NT2/D1 (cell line): ENCODE measurements around the gene DDB1.

Experiments
- DNase-seq: peaks from one replicate; pipeline ENCODE4 v3.0.0-alpha.2; 2011; ENCODE audit warnings: low read depth, low spot score
- H3K27me3 ChIP-seq: 2 replicates; pipeline ENCODE4 v1.6.0; 2011; ENCODE audit warnings: mild to moderate bottlenecking; ENCODE audit not compliant: insufficient read length, insufficient read depth
- H3K36me3 ChIP-seq: 2 replicates; pipeline ENCODE4 v1.6.1; 2011; ENCODE audit warnings: mild to moderate bottlenecking, low read length, mixed read lengths; ENCODE audit not compliant: insufficient read depth, insufficient read length
- H3K4me1 ChIP-seq: 2 replicates; pipeline ENCODE4 v1.5.1; 2011; ENCODE audit not compliant: insufficient read depth, insufficient read length
- H3K4me3 ChIP-seq: 2 replicates; pipeline ENCODE4 v1.5.1; 2011; ENCODE audit warnings: low read depth; ENCODE audit not compliant: insufficient read length
- H3K9ac ChIP-seq: 2 replicates; pipeline ENCODE4 v1.6.0; 2011; ENCODE audit warnings: low read depth; ENCODE audit not compliant: insufficient read length
- H3K9me3 ChIP-seq: 2 replicates; pipeline ENCODE4 v1.5.1; 2011; ENCODE audit warnings: mild to moderate bottlenecking, low read length; ENCODE audit not compliant: insufficient read depth
- SUZ12 ChIP-seq: IDR thresholded peaks from 2 replicates; pipeline ENCODE4 v1.6.1; 2011; ENCODE audit not compliant: insufficient read length, insufficient read depth; ENCODE audit errors: extremely low read depth
- YY1 ChIP-seq: IDR thresholded peaks from 2 replicates; pipeline ENCODE4 v1.6.1; 2011; ENCODE audit not compliant: insufficient read length, insufficient read depth
- ZNF274 ChIP-seq: IDR thresholded peaks from 2 replicates; pipeline ENCODE4 v1.6.1; 2011; ENCODE audit warnings: mild to moderate bottlenecking, low read depth, low read length

Gene DDB1

DNA sequence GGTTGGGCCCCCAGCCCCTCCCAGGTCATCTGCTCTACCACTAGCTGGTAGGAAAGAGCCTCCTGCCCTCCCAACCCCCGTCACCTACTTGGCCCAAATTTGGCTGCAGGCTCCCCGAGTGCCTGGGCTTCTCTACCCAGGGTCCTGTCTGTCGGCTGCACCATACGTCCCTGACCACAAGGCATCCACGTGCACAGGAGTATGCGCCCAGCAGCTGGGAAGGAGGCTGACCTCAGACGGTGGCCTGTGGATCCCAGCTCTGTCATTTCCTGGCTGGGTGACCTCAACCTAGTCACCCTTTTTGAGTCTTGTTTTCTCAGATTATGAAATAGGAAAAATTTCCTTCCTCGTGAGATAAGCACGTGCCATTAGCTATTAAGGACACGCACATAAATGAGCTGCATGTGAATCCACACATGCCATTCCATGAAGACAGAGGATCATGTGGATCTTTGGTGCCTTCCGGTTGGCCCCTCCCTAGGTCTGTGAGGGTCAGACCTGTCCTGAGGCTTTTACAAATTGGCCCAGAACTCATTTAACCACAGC is 15.1 kb upstream of the DDB1 start:
- peaks cover 16% of the 10 kb centered on the region for H3K4me1 ChIP-seq
- no peak for TF ChIP-seq YY1
- TF ChIP-seq ZNF274 = no peak
- no peak for TF ChIP-seq SUZ12
- H3K9ac ChIP-seq = no peak overlapping the region
- H3K9me3 ChIP-seq = no peaks in the 10 kb centered on the region
- no peak for DNase-seq
- no peaks in the 10 kb centered on the region for H3K27me3 ChIP-seq
- H3K4me3 ChIP-seq = no peak overlapping the region
- peaks cover 74% of the 10 kb centered on the region for H3K36me3 ChIP-seq

DNA sequence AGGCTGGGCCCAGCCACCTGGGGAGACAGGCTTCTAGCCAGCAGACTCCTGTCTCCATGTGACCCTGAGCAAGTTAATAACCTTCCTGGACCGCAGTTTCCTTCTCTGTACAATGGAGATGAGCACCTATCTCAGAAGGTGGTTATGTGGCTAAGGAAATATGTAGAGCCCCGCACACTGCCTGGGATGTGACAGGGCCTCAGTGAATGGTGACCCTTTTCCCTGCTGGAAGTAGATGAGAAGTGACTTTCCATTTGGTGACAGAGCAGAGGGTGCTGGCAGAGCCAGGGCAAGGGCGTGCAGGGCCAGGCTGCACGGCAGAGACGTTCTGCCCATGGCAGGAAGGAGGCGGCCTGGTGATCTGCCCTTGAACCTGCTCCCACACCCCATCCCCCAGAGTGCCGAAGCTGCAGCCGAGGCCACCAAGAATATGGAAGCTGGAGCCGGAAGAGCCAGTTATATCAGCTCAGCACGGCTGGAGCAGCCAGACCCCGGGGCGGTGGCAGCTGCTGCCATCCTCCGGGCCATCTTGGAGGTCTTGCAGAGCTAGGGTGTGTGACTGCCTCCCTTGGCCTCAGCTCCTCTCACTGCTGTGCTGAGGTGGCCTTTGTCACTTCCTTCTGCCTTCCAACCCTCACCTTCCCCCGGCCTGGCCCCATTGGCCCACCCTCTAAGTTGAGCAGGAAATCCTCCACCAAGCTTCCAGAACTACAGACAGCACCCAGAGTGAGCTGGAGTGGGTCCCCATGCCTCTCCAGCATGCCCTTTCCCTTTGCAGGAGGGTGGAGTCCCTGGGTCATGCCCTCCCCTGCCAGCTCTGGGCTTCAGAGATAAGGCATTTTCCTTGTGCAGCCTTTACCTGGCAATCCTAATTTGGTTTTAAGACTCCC is 13.3 kb upstream of the DDB1 start:
- Histone ChIP-seq H3K4me3 (no peak overlapping the region), H3K9me3 (no peaks in the 10 kb centered on the region), H3K4me1 (peaks cover 16% of the 10 kb centered on the region), H3K27me3 (no peaks in the 10 kb centered on the region), H3K9ac (peak overlapping the region; percentile 53), H3K36me3 (peaks cover 71% of the 10 kb centered on the region)
- DNase-seq = no peak
- TF ChIP-seq SUZ12 = no peak
- no peak for TF ChIP-seq YY1
- no peak for TF ChIP-seq ZNF274

DNA sequence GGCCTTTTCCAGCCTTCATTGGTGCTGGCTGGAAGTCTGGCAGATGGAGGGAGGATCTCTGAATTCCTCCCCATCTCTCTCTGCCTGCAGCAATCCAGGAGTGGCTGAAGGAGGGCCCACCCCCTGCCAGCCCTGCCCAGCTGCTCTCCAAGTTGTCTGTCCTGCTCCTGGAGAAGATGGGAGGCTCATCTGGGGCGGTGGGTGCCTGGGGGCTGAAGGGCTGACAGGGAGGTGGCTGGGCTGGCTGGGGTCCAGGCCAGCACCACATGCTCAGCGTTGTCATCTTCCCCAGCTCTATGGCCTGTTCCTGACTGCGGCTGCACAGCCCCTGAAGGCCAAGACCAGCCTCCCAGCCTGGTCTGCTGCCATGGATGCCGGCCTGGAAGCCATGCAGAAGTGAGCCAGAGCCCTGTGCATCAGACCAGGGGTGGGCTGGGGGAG is 12.3 kb upstream of the DDB1 start:
- TF ChIP-seq YY1 = no peak
- TF ChIP-seq SUZ12 = no peak
- no peak for TF ChIP-seq ZNF274
- DNase-seq = no peak
- Histone ChIP-seq H3K9me3 (no peaks in the 10 kb centered on the region), H3K4me3 (no peak overlapping the region), H3K36me3 (peaks cover 64% of the 10 kb centered on the region), H3K9ac (peak overlapping the region; percentile 53), H3K27me3 (no peaks in the 10 kb centered on the region), H3K4me1 (peaks cover 15% of the 10 kb centered on the region)

DNA sequence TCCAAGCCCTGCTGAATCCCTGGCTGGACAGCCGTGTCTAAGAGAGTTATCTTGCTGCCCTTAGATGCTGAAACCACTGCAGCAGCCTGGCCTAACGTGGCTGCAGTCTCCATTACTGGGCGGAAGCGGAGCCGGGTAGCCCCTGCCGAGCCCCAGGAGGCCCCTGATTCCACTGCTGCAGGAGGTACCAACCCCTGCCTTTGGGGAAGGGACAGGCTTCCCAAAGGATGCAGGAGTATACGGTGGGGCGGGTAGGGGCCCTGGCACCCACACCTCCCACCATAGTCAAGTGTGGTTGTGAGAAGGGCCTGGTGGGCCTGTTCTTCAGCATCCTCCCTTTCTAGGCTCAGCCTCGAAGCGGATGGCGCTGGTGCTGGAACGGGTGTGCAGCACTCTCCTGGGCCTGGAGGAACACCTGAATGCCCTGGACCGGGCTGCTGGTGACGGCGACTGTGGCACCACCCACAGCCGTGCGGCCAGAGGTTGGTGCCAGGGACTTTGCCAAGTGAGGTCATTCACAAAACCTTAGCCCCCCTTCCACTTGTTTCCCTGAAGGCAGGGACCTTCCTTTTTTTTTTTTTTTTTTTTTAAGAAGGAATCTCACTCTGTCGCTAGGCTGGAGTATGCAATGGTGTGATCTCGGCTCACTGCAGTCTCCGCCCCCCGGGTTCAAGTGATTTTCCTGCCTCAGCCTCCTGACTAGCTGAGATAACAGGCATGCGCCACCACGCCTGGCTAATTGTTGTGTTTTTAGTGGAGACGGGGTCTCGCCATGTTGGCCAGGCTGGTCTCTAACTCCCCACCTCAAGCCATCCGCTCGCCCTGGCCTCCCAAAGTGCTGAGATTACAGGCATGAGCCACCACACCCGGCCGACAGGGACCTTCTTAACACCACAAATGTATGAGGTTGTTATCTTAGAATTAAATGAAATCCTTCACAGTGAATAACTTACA is 11.2 kb upstream of the DDB1 start:
- TF ChIP-seq ZNF274 (no peak), SUZ12 (no peak), YY1 (no peak)
- Histone ChIP-seq H3K27me3 (no peaks in the 10 kb centered on the region), H3K9me3 (no peaks in the 10 kb centered on the region), H3K9ac (no peak overlapping the region), H3K4me1 (peaks cover 15% of the 10 kb centered on the region), H3K36me3 (peaks cover 59% of the 10 kb centered on the region), H3K4me3 (no peak overlapping the region)
- no peak for DNase-seq

DNA sequence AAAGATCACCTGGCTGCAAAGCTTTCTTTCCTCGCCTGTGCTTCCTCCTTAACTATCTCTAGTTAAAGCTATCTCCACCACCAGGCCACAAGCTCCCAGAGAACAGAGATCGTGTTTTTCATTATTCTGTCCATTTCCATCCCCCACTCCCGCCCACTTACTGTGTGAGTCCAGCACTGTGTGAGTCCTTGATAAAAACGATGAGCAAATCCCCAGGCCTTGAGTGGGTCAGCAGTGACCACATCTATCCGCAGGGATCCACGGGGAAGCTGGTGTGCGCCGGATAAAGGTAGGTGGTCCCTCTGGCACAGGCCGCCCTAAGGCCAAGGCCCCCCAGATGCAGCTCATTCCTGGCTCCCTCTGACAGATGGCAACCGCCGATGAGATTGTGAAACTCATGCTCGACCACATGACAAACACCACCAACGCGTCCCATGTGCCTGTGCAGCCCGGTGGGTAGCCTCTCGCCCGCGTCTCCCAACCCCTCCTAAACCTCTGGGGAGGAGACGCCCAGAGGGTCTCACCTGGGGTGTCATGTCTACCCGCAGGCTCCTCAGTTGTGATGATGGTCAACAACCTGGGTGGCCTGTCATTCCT is 9.4 kb upstream of the DDB1 start:
- no peak overlapping the region for H3K9ac ChIP-seq
- no peak for DNase-seq
- H3K27me3 ChIP-seq = no peaks in the 10 kb centered on the region
- no peak for TF ChIP-seq YY1
- TF ChIP-seq SUZ12 = no peak
- no peak for TF ChIP-seq ZNF274
- peaks cover 51% of the 10 kb centered on the region for H3K36me3 ChIP-seq
- peaks cover 11% of the 10 kb centered on the region for H3K4me1 ChIP-seq
- H3K9me3 ChIP-seq = no peaks in the 10 kb centered on the region
- H3K4me3 ChIP-seq = no peak overlapping the region

DNA sequence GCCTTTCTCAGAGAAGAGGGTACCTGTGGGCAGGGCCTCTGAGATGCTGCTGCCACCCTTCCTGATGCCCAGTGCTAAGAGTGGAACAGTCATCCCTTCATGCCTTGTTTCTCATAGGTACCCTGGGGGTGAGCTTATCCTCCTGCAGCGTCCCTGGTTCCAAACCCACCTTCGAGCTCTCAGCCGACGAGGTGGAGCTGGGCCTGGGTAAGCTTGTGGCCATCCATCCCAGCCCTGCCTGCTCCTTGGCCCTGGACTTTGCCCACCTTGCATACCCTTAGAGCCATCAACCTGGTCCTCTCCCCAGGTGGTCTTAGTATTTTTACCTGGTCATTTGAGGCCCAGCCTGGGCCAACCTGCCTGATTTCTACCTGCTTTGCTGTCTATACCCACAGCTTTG is 8.8 kb upstream of the DDB1 start:
- Histone ChIP-seq H3K4me1 (peaks cover 14% of the 10 kb centered on the region), H3K36me3 (peaks cover 48% of the 10 kb centered on the region), H3K9me3 (no peaks in the 10 kb centered on the region), H3K27me3 (no peaks in the 10 kb centered on the region), H3K4me3 (no peak overlapping the region), H3K9ac (no peak overlapping the region)
- TF ChIP-seq ZNF274 = no peak
- DNase-seq = no peak

DNA sequence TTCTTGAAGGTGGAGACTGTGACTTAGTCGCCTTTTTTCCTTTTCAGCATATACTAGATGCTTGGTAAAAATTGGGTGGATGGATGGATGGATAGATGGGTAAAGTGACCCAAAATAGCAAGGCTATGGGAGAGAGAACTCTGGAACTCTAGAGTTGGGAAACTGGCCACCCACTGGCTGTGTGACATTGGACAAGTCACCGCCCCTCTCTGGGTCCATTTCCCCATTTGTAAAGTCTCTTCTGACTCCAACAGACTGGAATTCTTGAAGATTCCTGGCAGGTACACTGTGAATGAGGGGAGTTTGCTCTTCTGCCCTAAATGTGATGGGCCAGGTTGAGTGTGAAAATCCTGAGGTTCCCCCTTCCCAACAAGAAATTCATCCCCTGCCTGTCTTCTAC is 8.1 kb upstream of the DDB1 start:
- H3K27me3 ChIP-seq = no peaks in the 10 kb centered on the region
- H3K36me3 ChIP-seq = peaks cover 43% of the 10 kb centered on the region
- H3K9ac ChIP-seq = no peak overlapping the region
- no peaks in the 10 kb centered on the region for H3K9me3 ChIP-seq
- TF ChIP-seq SUZ12 = no peak
- TF ChIP-seq YY1 = no peak
- TF ChIP-seq ZNF274 = no peak
- H3K4me1 ChIP-seq = peaks cover 17% of the 10 kb centered on the region
- H3K4me3 ChIP-seq = no peak overlapping the region
- DNase-seq = no peak
